Medulla oblongata (tissue), 1 donor: ENCODE results near the gene PVALEF.

ENCODE experiments used
- DNase-seq: peaks from one replicate; pipeline ENCODE4 v3.0.0-alpha.2; 2015; ENCODE audit errors: extremely low spot score

PVALEF gene

DNA sequence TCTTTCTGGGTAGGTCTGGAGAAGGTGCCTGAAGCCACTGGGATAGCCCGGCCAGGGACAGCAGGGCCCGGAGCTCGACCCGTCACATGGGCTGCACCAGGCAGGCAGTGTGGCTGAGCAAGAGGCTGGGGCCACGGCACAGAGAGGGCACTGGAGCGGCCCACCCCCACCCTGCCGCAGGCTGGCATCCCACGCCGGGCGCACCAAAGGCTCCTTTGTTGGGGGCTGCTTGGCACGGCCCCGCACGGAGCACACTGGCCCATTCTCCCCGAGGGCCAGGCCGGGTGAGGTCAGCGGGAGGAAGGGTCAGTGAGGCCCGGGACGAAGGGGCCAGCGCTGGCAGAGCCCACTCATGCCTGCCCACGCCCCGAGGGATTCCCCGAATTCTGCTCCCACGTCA lies 36.5 kb upstream of the PVALEF start:
- DNase-seq: peak; percentile 95

DNA sequence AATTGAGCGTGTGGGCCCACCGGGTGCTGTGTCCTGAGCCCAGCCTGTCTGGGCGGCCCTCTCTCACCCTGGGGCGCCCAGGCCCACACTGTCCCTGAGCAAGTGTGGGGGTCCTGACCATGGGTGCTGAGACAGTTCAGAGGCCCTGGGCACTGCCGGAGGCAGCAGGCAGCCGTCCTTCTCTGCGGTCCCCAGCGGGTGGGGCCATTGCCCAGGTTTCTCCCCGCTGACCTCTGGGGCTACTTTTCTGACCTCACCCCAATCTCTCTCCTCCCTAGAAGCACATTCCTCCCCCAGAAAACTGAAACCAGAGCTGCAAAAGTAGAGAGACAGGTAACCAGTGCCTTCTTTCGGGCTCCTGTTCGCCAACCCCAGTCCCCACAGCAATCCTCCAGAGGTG lies 36.0 kb upstream of the PVALEF start:
- DNase-seq: no peak

DNA sequence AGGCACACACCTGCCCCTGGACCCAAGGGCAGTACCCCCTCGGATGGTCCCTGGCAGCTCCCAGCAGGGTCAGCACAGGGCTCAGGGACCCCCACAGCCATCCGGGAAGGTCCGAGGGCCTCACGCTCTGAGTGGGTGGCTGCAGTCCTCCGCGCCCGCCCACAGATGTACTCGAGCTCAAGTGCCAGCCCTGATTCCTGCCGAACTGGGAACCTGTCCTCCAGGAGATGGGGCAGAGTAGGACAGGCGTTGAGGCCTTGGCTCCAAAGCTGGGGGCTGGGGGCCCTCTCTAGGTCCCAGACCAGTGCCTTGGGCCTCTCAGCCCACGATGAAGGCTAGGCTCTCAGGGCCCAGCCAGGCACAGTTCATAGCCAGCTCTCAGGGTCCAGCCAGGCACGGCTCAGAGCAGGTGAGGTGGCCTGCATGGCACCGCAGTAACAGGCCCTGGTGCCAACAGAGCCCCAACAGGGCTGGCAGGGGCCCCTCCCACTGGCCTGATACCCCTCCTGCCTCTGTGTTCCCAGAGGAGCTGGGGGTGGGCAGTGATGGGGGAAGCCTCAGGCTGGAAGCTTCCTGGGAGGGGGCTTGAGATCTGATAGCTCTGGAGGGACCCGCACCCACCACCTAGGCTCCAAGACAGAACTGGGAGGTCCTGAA lies 35.5 kb upstream of the PVALEF start:
- no peak for DNase-seq

DNA sequence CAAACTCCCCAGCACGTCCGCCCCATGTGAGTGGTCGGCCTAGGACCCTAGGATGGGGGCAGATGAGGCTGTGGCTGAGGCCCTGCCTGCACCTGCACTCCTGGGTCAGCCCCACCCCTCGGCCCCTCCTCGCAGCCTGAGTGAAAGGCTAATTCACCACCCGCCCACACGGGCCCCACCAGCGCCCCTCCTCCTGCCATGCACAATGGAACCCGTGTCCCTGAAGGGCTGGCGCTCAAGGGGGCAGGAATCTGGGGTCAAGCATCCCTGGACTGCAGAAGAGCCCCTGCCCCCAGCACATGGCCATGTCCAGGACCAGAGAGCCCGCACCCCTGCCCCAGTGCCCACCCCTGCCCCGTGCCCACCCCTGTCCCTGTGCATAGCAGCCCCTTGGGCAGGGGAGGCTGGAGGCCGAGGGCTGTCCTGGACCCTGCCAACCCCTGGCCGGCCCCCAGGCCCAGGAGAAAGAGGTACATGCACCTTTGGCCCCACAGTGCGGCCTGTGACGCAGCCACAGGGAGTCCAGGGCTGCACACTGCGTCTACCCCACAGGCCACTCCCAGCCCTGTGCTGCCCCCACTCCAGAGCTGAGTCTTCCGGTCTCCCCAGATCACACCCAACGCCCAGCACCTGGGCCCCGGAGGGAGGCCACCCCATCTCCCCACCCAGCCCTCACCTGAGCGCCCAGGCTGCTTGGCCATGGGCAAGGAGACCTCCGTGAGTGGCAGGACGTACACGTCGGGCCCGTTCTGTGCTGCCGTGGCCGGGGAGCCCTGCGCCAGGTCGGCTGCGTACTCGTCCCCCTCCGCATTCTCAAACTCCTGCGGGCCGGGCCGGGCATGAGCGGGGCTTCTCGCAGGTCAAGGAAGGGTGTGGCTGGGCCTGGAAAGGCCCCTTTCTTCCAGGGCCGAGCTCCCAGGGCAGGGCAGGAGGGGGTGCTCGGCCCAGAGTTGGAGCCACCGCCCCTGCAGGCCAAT lies 34.6 kb upstream of the PVALEF start:
- peak; percentile 81 for DNase-seq

DNA sequence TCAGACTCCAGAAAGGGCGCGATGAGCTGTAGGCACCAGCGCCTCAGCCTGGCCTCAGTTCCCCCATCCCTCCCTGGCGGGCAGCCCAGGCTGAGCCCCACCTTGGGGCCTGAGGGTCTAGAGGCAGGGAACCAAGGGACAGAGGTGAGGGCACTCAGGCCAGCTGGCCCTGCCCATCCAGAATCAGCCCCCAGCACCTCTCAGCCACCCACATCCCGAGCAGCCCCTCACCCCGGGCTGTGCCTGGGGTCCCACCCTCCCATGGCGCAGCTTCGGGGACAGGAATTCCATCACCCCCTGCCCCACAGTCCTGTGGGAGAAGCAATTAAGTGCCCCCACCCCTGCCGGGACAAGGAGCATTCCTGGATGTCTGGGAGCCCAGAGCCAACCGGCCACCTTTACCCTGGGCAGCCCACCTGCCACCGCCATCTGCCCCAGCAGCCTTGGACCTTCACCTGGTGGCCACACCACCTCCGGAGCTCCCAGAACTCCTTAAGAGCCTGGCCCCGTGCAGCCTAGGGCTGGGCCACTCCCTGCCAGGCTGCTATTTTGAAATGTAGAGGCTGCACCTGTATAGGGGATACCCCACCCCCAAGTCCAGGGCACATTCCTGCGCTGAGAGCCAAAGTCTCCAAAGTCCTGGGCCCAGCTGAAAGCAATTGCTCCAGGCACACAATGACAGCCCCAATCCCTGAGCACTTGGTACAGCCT lies 33.7 kb upstream of the PVALEF start:
- no peak for DNase-seq

DNA sequence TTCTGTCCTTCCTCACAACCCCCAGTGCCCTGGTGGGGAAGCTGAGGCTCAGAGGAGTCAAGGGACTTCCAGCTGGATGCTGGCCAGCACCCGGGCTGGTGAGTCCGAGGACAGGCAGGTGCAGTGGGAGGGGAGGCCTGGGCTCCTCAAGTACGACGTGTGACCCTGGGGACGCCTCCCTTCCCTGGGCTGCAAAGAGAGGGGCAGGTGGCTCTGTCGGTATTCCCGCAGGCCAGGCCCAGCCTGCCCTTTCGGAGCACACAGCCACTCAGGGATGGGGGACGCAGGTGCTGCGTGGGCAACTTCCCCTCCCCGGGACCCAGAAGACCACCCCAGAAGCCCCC lies 33.1 kb upstream of the PVALEF start:
- no peak for DNase-seq

DNA sequence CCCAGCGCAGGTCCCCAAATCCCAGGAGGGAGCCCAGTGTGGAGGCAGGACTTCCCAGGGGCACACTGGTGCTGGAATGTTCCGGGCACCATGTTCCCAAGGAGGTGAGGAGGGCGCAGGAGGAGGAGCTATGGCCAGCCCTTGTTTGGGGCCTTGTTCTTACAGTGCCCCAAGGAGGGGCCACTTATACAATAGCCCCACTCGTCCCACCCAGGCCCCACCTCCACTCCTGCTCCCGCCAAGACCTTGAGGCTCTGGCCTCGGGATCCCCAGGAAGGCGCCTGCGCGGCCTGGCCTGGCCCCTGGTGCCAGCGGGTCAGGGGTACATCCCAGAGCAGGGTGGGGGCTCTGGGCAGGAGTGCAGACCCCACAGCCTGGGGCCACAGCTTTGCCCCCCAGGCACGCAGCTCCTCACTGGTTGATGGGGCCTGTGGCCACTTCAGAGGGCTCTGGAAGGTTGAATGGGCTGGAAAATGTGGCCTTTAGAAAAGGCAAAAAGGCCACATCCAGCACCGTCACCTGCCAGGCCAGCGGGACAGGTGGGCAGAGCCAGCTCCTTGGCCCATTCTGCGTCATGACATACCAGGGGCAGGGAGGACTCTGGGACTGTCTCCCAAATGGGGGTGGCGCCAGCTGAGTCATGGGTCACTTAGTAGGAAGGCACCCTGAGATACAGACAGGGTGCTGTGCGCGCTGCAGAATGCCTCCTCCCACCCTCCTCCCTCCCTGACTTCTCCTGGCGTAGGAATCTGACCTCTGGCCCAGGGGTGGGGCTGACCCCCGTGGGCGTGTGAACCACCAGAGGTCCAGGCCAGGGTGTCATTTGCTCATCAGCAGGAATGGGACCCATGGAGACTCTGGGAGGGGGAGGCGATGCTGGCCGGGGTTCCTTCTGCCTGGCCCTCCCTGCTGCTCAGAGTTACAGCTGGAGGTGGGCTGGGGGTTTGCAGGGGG lies 32.3 kb upstream of the PVALEF start:
- no peak for DNase-seq

DNA sequence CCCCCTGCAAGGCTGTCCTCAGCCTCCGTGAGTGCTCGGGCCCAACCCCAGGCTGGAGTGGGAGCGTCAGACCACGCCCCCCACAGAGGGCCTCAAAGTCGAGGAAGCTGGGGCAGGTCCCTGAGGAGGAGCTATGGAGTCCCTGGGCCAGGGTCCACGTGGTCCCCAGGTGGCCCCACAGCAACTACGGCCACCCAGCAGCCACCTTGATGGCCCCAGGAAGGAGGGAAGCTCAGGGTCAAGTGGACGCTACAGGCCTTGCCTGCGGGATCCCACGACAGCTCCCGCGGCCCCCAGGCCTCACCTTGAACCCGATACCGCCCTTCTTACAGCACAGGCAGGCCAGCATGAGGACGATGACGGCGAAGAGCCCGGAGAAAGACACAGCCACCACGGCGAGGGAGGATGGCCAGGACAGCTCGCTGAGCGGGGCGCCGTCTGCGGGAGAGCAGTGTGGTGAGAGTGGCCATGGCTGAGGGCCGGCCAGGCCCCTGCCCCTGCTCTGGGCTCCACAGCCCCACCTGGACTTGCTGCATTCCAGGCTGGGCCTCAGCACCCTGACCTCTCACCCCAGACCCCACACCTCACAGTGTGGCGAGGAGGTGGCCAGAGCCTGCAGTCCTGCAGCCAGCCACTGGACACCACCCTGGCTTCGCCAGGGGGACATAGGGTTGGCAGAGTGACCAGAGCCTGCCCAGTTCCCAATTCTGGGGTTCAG lies 31.1 kb upstream of the PVALEF start:
- no peak for DNase-seq

DNA sequence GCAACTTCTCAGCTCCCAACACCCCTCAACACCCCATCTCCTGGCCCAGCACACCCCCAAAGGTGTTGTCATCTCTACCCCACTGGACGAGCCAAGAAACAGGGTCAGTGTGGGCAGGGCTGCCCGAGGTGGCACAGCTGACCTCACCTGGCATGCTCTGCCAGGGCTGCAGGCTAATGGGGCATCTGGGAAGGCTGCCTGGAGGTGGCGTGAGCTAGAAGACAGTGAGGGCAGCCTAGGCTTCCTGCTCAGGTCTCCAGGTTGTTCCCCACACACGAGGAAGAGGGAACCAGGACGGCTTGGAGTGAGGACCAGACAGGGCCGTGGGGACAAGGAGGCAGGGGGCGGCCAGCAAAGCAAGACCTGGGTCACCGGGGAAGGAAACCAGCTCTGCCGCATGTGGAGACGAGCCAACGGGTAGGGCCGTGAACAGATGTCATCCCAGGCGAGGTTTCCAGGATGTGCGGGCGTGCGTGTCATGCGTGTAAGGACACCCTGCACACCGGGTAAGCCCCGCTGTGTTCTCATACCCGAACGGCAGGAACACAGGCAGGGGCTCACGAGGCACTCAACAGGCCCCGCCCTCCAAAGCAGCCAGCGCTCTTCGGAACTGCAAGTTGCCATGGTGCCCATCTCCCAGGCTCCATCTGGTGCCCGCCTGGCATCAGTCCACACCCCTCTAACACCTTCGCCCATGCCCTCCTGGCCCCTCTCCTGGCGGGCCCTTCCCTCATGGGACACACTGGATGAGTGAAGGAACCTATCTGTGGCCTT lies 29.6 kb upstream of the PVALEF start:
- DNase-seq: no peak

DNA sequence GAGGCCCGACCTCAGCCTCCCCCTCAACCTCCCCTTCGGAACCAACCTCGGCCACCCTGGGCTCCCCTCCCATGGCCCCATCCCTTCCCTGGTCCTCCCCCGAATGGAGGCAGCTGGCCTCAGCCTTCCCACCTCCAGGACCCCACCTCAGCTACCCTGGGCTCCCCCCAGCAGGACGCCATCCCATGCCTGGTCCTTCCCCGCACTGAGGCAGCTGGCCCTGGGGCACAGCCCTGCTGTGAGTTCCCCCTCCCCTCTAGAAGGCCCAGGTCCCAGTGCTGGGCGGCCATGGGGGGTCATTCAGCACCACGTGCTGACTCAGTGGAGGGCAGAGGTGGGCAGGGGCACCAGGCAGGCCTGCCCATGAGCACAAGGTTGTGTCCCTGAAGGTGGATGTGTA lies 28.9 kb upstream of the PVALEF start:
- no peak for DNase-seq

DNA sequence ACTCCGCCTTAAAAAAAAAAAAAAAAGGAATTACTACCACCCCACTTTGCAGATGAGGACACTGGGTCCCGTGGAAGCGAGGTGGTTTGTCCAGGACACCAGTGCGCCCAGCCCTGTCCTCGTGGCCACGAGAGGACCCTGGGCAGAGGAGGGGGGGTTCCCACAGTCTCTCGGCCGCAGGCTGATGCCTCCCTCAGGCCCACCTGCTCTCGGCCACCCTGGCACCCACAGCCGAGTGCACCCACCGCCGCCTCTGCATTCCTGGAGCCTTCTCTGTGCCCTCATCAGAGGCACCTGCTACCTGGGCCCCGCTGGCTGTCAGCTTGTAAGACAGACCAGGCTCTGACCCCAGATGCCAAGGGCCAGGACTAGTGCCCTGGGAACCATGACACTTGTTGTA lies 28.1 kb upstream of the PVALEF start:
- no peak for DNase-seq

DNA sequence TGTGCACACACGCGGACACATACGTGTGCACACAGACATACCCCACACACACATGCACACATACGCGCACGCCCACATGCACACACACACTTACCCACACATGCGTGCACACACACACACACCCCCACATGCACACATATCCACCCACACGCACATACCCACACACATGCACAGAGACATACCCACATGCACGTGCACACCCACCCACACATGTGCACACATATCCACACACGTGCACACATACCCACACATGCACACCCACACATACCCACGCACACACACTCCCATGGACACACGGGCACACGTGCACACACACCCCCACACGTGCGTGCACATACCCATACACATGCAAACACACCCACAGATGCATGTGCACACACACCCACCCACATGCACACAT lies 27.2 kb upstream of the PVALEF start:
- DNase-seq: no peak

DNA sequence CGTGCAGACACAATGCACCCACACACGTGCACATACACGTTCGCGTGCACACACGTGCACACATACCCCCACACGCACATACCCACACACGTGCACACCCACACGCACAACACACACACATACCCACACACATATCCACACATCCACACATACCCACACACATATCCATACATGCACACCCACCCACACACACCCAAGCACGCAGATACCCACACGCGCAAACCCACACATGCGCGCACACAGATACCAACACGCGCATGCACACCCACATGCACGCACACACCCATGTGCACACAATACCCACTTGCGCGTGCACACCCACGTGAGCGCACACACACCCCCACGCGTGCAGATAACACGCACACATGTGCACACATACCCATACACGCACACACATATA lies 26.8 kb upstream of the PVALEF start:
- no peak for DNase-seq

DNA sequence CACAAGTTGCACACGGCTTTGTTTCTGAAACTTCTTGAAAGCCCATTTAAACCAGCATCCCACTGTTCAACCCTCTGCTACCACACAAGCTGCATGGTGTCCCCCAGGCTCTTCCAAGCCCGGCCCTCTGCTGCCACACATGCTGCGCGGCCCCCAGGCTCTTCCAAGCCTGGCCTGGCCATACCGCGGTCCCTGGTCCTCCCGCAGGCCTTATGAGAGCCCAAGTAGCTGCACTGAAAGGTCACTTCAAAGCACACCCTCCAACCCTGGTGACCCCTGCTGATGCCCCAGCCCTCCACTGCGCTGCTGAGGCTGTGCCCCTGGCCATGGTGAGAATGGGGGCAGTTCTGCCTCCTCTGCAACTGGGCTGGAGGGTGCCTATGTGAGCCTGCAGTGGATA lies 25.9 kb upstream of the PVALEF start:
- DNase-seq: no peak

DNA sequence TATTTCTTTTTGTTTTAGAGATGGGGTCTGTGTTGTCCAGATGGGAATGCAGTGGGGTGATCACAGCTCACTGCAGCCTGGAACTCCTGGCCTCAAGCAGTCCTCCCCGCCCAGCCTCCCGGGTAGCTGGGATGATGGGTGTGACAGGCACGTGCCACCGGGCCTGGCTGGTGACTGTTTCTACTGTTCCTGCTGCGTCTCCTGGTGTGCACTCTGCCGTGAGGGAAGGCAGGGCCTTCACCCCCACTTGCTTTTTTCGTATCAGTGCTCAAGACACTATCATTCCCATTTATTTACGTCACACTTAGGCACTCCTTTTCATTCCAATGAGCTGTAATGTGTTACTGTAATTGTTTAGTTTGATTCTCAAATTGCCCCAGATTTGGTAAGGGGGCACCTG lies 25.3 kb upstream of the PVALEF start:
- DNase-seq: no peak

DNA sequence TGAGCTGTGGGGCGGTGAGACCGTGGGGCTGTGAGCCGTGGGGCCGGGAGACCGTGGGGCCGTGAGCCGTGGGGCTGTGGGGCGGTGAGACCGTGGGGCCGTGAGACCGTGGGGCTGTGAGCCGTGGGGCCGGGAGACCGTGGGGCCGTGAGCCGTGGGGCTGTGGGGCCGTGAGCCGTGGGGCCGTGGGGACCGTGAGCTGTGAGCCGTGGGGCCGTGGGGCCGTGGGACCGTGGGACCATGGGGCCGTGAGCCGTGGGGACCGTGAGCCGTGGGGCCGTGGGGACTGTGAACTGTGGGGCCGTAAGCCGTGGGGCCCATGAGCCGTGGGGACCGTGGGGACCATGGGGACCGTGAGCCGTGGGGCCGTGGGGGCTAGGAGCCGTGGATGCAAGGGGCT lies 24.6 kb upstream of the PVALEF start:
- no peak for DNase-seq

DNA sequence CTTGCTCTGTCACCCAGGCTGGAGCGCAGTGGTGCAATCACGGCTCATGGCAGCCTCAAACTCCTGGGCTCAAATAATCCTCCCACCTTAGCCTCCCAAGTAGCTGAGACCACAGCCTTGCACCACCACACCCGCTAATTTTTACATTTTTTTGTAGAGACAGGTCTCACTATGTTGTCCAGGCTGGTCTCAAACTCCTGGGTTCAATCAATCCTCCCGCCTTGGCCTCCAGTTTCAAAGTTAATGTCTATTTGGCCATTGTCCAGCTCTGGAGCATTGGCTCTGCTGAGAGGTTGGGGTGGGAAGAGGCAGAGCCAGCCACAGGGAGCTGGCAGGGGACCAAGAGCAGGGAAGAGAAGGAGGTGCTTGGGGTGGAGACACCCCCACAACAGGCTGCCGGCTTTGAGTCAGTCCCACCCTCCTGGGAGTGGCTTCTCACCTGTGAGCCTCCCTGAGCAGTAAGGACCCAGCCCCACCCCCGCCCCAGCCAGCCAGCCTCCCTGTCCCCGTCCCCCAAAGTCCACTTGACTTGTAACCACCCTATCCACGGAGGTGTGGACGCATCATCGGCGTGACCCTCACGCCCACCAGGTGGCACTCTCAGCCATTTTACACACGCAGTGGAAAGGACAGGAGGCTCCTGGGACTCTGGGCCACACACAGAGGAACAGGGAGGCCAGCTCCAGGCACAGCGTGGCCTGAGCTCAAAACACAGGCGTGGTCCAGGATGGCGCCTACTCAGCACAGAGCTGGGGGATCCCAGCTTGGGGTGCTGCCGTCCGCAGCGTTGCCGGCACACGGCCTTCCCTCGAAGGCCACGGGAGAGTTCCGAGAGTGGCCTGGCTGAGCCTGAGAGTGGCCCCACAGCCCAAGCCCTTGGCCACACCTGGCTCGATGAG lies 22.8 kb upstream of the PVALEF start:
- peak; percentile 91 for DNase-seq

DNA sequence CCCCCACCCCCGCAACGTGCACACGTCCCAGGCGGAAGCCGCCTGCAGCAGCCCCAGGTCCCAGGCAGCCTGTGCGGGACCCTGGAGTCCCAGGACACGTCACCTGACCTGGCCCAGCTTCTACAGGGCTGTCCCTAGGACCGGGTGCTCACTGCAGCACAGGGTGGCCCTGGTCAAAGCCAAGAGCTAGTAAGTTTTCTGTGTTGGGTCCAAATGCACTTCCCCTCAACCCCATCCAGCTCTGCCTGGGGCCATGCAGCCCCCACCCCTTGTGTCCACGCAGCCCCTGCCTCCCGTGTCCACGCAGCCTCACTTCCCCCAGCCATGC lies 22.1 kb upstream of the PVALEF start:
- no peak for DNase-seq

DNA sequence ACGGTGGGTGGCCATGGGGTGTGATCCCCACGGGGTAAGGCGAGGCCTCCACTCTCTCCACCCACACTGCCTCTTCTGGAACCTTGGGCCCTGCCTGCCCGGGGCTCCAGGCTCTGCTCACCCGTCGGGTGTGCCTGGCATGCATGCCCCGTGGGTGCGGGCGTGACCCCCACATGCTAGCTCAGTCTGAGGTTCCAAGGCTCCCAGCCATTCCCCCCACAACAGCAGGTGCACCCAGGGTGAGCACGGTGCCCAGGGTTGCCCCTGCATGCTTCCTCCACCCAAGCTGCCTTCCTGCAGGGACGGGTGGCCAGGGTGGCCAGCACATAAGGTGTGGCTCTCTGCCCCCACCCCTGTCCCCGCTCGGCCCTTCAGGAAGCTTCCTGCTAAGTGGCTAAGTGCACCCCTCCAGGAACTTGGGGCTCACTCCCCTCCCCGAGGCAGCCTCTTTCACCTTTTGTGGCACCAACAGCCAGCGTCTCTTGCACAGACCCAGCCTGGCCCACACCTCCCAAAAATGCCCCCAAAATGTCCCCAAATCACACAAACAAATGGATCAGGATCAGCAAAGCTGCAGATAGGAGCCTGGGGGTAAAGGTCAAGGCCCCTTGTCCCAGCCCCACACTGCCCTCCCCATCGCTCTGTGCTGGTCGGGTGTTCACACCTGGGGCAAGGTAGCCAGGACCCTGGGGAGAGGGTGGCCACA lies 21.4 kb upstream of the PVALEF start:
- no peak for DNase-seq
